Smooth muscle cell (in vitro differentiated cells): ENCODE results near the gene ANXA6. TPM values are rescaled to one million over a fixed set of nuclear protein-coding genes. Genes with fewer than 3 reads are reported as not detected.

ENCODE experiments used
- DNase-seq: peaks from one replicate; lab custom pipeline; 2025; ENCODE audit not compliant: unreplicated experiment; lab: John Stamatoyannopoulos, UW
- H2AFZ ChIP-seq: fragments of 200-600 bp; sonication (generic); 2 replicates; pipeline ENCODE4 v1.6.0; 2016; ENCODE audit warnings: antibody characterized with exemption, low read depth, mild to moderate bottlenecking
- H3F3A ChIP-seq: fragments of 200-600 bp; sonication (generic); 2 replicates; pipeline ENCODE4 v1.6.0; 2017; ENCODE audit warnings: antibody characterized with exemption, low read depth
- H3K27ac ChIP-seq: fragments of 200-600 bp; sonication (generic); 2 replicates; pipeline ENCODE4 v1.5.1; 2016; ENCODE audit warnings: low read depth, mild to moderate bottlenecking
- H3K27me3 ChIP-seq: fragments of 200-600 bp; sonication (generic); 2 replicates; pipeline ENCODE4 v1.6.1; 2016; ENCODE audit warnings: low read depth, mild to moderate bottlenecking
- H3K36me3 ChIP-seq: fragments of 200-600 bp; sonication (generic); 2 replicates; pipeline ENCODE4 v1.5.1; 2016; ENCODE audit warnings: low read depth
- H3K4me1 ChIP-seq: fragments of 200-600 bp; sonication (generic); 2 replicates; pipeline ENCODE4 v1.5.1; 2016; ENCODE audit warnings: low read depth
- H3K4me2 ChIP-seq: fragments of 200-600 bp; sonication (generic); 2 replicates; pipeline ENCODE4 v1.6.0; 2016; ENCODE audit warnings: mild to moderate bottlenecking
- H3K4me3 ChIP-seq: fragments of 200-600 bp; sonication (generic); 2 replicates; pipeline ENCODE4 v1.5.1; 2016; ENCODE audit warnings: mild to moderate bottlenecking
- H3K79me2 ChIP-seq: fragments of 200-600 bp; sonication (generic); 2 replicates; pipeline ENCODE4 v1.6.0; 2016; ENCODE audit warnings: low read depth, mild to moderate bottlenecking
- H3K9ac ChIP-seq: fragments of 200-600 bp; sonication (generic); 2 replicates; pipeline ENCODE4 v1.6.0; 2016; ENCODE audit warnings: low read depth
- H3K9me3 ChIP-seq: fragments of 200-600 bp; sonication (generic); replicated peaks from 2 replicates; pipeline ENCODE4 v1.5.1; 2016; ENCODE audit warnings: low read depth
- H4K20me1 ChIP-seq: fragments of 200-600 bp; sonication (generic); 2 replicates; pipeline ENCODE4 v1.6.0; 2016; ENCODE audit warnings: low read depth
- WGBS: methylation state at CpG from one replicate; pipeline ENCODE4 v1.1.7; 2016; ENCODE audit warnings: low lambda C conversion rate; 5-methylcytosine and 5-hydroxymethylcytosine counted together
- polyA plus RNA-seq: library from polyadenylated mRNA; unstranded; fragments of >200 nt; fragmentation: Nextera tagmentation; extraction: Ambion mirVana; gene quantifications from 2 replicates; pipeline ENCODE4 v1.2.1, GENCODE V29; 2016
- total RNA-seq: library from RNA; depleted of rRNA; stranded (reverse); fragments of >200 nt; gene quantifications from 2 replicates; pipeline ENCODE4 v1.2.3, GENCODE V29; 2014
- TF ChIP-seq, protein P1 (sequence below): fragments of 200-600 bp; sonication (generic); IDR thresholded peaks from 2 replicates; pipeline ENCODE4 v1.5.1; 2017; ENCODE audit warnings: borderline replicate concordance, mild to moderate bottlenecking, antibody characterized with exemption; ENCODE audit not compliant: insufficient read depth, poor library complexity, severe bottlenecking

ANXA6 gene
- total and polyA plus RNA-seq, 2 experiments from 2014 or later, result 264 to 279 TPM

DNA sequence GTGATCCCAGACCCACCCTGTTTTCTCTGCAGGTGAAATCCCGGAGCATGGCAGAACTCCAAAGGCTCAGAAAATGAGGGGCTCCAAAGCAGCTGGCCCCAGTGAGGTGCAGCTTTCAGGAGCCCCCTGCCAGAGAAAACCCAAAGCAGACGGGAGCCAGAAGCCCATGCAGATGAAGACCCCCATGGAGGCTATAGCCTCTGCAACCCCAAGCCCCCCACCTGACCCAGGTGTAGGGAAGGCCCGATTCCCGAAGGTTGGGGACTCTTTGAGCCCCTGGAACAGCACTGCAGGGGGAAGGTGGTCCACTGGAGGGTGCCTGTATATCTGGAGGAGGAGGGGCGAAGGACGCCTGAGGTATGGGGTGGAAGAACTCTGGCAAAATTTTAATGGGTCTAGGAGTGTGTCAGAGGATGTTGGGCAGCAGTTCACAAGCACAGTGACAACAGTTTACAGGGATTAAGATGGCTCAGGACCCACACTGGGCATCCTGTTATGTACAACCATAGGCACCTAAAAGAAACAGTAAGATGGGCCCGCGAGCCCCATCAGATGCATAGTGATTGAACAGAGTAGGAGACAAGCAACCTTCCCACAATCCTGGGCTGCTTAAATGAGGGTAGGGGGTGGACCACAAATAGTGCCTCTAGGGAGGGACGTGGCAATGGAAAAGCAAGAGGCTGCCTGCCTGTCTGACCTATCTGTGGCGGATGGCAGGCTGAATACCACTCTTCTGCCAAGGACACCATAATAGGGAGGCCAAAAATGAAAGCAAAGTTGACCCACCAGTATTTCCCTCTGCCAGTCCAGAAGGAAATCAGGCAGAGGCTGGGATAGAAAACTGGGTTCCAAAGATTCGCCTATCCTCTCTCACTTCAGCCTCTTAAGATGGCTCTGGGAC lies 16.4 kb upstream of the ANXA6 start:
- H3K79me2 ChIP-seq, result no peaks in the 10 kb centered on the region
- WGBS, result 91% methylated on average over 11 of the region's 11 CpGs
- no peaks in the 10 kb centered on the region for H3K9me3 ChIP-seq
- H3K4me1 ChIP-seq, result no peaks in the 10 kb centered on the region
- no peak overlapping the region for H3K9ac ChIP-seq
- DNase-seq, result no peak
- TF ChIP-seq, protein P1, sequence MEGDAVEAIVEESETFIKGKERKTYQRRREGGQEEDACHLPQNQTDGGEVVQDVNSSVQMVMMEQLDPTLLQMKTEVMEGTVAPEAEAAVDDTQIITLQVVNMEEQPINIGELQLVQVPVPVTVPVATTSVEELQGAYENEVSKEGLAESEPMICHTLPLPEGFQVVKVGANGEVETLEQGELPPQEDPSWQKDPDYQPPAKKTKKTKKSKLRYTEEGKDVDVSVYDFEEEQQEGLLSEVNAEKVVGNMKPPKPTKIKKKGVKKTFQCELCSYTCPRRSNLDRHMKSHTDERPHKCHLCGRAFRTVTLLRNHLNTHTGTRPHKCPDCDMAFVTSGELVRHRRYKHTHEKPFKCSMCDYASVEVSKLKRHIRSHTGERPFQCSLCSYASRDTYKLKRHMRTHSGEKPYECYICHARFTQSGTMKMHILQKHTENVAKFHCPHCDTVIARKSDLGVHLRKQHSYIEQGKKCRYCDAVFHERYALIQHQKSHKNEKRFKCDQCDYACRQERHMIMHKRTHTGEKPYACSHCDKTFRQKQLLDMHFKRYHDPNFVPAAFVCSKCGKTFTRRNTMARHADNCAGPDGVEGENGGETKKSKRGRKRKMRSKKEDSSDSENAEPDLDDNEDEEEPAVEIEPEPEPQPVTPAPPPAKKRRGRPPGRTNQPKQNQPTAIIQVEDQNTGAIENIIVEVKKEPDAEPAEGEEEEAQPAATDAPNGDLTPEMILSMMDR, result no peak
- no peak overlapping the region for H2AFZ ChIP-seq
- no peaks in the 10 kb centered on the region for H3F3A ChIP-seq
- H3K4me2 ChIP-seq, result no peak overlapping the region
- H3K27ac ChIP-seq, result no peak overlapping the region
- H4K20me1 ChIP-seq, result no peaks in the 10 kb centered on the region
- H3K4me3 ChIP-seq, result no peak overlapping the region
- H3K27me3 ChIP-seq, result no peaks in the 10 kb centered on the region
- H3K36me3 ChIP-seq, result no peaks in the 10 kb centered on the region

DNA sequence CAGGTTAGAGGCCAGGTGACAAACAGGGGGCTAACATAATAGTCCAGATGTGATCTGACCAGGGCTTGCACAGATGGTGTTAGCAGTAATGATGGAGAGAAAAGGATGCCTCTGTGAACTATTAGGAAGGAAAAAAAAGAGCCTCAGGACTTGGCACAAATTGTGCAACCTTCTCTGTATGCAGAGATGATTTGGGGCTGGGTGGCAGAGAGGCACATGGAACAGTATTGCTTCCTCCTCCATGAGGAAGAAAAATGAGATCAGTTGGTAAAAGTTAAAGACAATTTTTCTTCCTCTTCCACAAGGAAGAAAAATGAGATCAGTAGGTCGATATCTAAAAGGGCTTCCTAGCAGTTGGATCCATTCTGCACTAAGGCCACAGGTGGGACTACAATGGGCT lies 13.9 kb upstream of the ANXA6 start:
- Histone ChIP-seq H3K9ac (no peak overlapping the region), H2AFZ (no peak overlapping the region), H3K4me1 (no peaks in the 10 kb centered on the region), H3F3A (no peaks in the 10 kb centered on the region), H3K79me2 (no peaks in the 10 kb centered on the region), H3K27me3 (no peaks in the 10 kb centered on the region), H3K4me3 (no peak overlapping the region), H3K9me3 (no peaks in the 10 kb centered on the region), H4K20me1 (no peaks in the 10 kb centered on the region), H3K27ac (no peak overlapping the region), H3K4me2 (no peak overlapping the region), H3K36me3 (no peaks in the 10 kb centered on the region)
- TF ChIP-seq, protein P1, result no peak
- no peak for DNase-seq
- WGBS, result 90% methylated on average over 1 of the region's 1 CpG

DNA sequence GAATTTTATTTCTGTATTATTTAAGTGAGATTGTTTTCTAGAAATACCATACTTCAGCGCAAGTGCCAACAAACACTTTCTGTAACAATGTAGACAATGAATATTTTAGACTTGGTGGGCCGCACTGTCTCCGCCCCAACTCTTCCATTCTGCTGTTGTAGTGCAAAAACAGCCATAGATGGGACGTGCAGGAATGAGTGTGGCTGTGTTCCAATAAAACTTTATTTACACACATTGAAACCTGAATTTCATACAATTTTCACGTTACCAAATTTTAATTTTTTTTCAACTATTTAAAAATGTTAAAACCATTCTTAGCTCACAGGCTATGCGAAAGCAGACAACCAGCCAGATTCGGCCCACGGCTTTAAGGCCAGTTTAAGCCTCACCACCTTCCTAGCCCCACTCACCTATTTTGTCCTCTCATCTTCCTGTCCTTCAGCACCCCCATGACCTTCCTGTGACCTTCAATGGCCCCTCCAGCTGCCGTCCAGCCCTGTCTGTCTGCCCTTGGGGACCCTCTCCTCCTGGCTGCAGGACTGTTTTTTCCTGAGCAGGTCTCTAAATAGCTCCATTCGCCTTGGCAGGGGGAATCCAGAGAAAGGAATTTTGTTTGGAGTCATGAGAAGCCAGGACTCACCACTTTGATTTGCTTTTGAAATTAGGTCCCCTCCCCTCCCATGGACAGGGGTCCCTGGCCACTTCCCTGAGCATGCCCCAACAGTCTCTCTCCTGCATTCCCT lies 11.2 kb upstream of the ANXA6 start:
- Histone ChIP-seq H2AFZ (no peak overlapping the region), H3K4me2 (no peak overlapping the region), H4K20me1 (no peaks in the 10 kb centered on the region), H3K4me1 (no peaks in the 10 kb centered on the region), H3K9ac (no peak overlapping the region), H3F3A (no peaks in the 10 kb centered on the region), H3K9me3 (no peaks in the 10 kb centered on the region), H3K4me3 (no peak overlapping the region), H3K27ac (no peak overlapping the region), H3K27me3 (no peaks in the 10 kb centered on the region), H3K79me2 (no peaks in the 10 kb centered on the region), H3K36me3 (no peaks in the 10 kb centered on the region)
- 81% methylated on average over 10 of the region's 10 CpGs for WGBS
- DNase-seq, result no peak
- TF ChIP-seq, protein P1, result no peak
